NCI-H1417 (cell line): ENCODE results near the gene REEP5.
A peak's percentile ranks its signal among the peaks of the same experiment; 100 is the strongest.
"Not testable (repeated sequence)": the region's sequence is repeated elsewhere in the genome, so short reads cannot be mapped to it uniquely, and the experiment has no call there.

Experiments used
- DNase-seq, 3 experiments: peaks; one replicate each; lab custom pipeline; 2025; lab: John Stamatoyannopoulos, UW

REEP5 gene

GRCh38 chr5:112885001-112885400 lies 37.0 kb downstream of the REEP5 start:
- DNase-seq = no peak

DNA sequence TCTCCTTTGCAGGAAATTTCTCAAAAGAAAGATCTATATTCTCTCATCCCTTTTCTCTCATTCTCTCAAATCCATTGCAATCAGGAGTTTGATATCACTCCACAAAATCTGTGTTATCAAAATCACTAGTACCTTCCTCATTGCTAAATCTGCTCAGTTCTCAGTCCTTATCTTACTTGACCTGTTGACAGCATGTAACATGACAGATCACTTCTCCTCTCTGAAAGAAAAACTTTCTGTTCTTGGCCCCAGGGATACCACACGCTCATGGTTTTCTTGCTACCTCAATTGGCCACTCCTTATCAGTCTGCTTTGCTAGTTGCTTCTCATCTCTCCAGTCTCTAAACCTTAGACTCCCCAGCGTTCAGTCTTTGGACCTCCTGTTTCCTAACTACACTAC lies 38.8 kb downstream of the REEP5 start:
- no peak for DNase-seq

GRCh38 chr5:112880219-112880964 lies 41.6 kb downstream of the REEP5 start:
- no peak for DNase-seq

DNA sequence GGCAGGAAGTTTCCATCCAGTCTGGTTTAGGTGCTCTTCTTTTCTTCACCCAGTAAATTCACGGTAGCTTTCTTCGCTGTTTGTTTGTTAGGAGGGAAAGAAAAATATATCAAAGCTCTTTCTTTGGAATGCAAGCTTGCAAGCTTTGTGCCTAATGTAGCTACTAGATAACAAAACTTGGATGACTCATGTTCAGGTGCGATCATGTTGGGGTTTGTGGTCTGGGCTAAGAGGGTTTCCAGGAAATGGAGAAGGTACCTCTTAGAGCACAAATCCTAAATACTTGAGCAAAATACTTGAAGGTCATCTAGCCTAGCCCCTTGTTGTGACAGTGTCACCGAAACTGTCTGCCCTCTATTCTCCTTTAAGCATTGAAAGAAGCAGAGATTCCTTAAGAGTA lies 43.3 kb downstream of the REEP5 start:
- no peak for DNase-seq

DNA sequence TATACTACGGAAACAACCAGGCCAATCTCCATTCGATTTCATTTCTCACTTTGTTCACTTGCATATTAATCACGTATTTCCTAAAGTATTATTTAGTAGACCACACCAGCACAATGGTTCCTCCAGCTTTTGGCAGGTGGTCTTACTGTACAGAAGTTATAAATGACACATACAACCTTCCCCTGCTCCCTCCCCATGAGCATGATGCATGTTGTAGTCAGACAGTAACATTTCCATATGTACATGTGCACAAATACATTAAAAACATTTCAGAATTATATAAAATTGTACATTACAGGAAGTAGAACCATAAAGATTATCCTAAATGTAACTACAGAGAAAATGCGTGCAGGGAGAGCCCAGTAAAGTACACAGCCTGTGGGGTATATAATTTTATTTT lies 43.9 kb downstream of the REEP5 start:
- no peak for DNase-seq

GRCh38 chr5:112876362-112876761 lies 45.7 kb downstream of the REEP5 start:
- DNase-seq = no peak

DNA sequence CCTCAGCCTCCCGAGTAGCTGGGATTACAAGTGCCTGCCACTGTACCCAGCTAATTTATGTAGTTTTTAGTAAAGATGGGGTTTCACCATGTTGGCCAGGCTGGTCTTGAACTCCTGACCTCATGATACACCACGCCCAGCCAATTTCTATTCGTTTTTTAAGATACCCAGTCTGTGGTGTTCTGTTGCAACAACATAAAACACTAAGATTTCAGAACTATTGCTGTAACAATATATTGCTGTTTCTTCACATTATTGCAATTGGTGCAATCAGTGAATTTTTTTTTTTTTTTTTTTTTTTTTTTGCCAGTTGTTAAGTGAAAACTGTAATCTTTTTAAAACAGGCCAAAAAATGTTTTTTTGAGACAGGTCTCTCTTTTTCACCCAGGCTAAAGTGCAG lies 51.1 kb downstream of the REEP5 start:
- no peak for DNase-seq

DNA sequence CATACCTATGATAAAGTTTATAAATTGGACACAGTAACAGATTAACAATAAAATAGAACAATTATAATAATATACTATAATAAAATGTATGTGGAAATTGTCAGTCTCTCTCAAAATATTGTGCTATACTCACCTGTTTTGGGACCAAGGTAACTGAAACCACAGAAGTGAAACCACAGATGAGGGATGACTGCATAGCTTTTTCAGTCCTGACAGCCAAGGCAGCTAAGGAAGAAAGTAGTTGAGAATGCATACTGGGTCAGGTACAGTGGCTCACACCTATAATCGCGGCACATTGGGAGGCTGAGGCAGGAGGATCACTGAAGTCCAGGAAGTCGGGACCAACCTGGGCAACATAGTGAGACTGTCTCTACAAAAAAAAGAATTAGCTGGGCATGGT lies 52.1 kb downstream of the REEP5 start:
- no peak for DNase-seq

- no peak for DNase-seq
Measured at GRCh38 chr5:112867411-112867810, 54.6 kb downstream of the REEP5 start.

DNA sequence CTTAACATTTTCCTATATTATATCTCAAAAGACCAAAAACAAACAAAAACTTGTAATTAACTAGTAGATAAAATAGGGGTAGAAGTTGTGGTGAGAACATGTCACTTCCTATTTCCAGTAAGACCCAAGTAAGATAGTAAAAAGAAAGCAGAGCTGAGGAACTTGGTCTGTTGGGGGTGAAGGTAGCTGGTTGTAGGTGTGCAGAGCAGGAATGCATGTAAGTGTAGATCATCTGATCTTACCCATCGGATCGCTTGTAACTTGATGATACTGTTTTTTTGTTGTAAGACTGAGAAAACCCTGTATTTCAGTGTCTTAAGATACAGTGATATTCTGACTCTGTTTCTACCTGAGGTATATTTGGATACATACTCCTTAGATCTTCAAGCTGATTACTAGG lies 55.3 kb downstream of the REEP5 start:
- no peak for DNase-seq

DNA sequence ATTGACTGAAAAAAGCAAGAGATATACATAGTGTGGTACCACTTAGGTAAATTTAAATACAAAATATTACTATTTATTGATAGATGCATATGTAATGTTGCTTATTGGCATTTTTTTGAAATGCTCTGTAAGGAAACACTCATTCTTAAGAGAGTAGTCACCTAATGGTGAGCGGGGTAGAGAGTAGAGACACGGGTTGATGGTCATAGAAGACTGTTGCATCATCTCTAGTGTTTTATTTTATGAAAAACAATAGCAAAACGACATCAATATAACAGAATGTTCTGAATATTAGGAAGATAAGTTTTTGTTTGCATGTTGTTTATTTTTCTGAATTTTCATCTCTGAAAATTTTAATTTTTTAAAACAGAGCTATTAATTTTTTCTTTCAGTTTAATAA lies 56.9 kb downstream of the REEP5 start:
- no peak for DNase-seq

DNA sequence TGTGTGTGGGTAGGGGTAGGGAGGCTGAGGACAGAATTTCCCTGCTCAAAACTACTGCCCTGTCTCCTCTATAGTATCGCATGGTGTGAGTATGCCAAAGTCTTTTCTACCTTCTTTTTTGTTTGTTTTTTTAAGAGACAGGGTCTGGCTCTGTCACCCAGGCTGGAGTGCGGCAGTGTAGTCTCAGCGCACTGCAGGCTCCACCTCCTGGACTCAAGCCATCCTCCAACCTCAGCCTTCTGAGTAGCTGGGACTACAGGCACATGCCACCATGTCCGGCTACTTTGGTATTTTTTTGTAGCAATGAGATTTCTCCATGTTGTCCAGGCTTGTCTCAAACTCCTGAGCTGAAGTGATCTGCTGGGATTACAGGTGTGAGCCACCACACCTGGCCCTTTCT lies 58.5 kb downstream of the REEP5 start:
- DNase-seq = no peak

DNA sequence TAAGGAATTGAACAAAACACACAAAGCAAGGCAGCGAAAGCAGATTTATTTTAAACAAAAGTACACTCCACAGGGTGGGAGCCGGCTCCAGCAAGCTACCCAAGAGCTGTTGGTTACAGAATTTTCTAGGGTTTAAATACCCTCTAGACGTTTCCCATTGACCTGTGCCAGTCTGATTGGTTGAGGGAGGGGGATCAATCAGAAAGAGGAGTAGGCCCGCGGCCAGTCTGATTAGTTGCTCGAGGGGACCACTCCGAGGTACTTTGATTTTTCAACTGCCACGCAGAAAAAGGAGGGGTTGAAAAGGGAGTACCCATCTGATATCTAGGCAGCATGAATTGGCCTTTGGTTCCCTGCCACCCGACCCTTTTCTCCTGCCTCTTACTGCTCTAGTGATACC lies 59.9 kb downstream of the REEP5 start:
- peak in 2 of 3 experiments; percentile 1 to 27 for DNase-seq

DNA sequence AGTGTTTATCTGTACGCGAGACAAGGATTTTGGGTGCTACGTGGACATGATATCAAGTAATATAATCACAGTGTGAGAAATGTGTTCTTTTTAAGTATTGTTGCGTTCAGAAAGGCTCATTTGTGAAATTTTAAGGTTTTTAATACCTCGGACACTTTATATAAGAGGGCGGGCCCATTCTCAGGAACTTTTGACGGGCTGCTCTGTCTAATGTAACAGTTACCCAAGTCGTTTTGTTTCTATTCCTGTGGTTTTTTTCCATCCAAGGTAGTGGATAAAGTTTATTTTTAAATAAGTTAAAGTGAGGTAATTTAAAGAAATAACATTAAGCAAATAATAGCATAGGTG lies 60.4 kb downstream of the REEP5 start:
- DNase-seq = no peak

DNA sequence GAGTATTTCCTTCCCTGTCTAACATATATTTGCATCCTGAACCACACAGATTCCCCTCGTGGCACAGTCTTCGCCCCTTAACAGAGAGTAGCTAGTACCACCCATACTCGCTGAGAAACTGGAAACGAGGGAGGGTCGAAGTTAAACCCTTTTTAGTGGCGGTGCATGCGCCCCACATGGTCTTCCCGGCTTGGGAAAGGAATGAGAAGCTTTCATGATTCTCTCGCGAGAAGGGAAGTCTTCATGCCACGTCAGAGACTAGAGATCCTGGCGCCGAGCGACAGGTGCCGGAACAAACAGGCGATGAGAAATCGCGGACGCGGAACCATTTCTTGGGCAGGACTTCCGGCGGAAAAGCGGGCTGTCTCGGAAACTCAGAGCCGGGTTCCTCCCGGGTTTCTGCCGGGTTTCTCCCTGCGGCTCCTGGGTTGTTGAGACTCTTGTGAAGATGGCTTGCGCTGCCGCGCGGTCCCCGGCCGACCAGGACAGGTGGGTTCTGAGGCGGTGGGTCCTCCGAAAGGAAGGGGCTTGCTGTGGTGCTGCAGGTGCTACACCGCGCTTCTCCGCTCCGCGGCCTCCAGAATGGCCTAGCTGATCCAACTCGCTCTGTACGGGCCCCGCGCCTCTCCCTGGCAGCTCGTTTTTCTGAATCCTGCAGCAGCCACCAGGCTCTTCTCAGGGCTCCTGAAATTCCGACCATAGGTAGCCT lies 60.9 kb downstream of the REEP5 start, which contains the start of gene SRP19:
Gene SRP19 (plus strand): TSS at position 359 of the 709 bp plus-strand sequence. CDS start 90 bp downstream, at position 449.
- peak; percentile 89 to 95 (median 95) for DNase-seq

DNA sequence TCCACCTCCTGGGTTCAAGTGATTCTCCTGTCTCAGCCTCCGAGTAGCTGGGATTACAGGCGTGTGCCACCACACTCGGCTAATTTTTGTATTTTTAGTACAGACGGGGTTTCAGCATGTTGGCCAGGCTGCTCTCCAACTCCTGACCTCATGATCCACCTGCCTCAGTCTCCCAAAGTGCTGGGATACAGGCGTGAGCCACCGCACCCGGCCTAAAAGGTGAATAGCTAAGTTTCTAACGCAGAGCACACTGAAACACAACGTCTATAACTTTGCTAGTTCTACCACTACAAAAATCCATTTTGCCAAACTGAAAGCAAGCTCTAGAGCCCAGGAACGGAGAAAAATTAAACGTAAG lies 61.5 kb downstream of the REEP5 start:
- not testable (repeated sequence) for DNase-seq

DNA sequence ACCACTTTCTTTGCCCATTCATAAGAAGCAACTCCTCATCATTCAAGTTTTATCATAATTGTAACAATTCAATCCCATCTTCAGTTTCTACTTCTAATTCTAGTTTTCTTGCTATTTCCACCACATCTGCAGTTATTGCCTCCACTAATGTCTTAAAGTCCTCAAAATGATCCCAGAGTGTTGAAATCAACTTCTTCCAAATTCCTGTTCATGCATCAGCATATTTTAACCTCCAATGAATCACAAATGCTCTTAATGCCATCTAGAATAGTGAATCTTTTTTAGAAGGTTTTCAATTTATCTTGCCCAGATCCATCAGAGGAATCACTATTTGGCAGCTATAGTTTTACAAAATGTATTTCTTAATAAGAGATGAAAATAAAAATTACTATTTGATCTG lies 64.2 kb downstream of the REEP5 start:
- DNase-seq = no peak

DNA sequence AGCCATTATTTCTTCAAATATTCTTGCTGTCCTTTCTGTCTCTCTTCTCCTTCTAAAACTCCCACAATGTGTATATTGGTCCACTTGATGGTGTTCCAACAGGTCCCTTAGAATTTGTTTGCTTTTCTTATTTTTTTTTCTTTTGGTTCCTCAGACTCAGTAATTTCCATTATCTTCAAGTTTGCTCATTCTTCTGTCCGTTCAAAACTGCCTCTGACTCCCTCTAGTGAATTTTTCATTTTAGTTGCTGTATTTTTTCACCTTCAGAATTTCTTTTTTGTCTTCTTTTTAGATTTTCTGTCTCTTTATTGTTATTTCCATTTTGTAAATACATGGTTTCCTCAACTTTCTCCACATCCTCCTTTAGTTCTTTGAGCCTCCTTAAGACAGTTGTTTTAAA lies 67.4 kb downstream of the REEP5 start:
- DNase-seq = no peak

GRCh38 chr5:112849912-112850311 lies 72.1 kb downstream of the REEP5 start:
- DNase-seq = no peak

- peak; percentile 22 to 68 (median 63) for DNase-seq
Measured at GRCh38 chr5:112848116-112848811, 73.8 kb downstream of the REEP5 start.

DNA sequence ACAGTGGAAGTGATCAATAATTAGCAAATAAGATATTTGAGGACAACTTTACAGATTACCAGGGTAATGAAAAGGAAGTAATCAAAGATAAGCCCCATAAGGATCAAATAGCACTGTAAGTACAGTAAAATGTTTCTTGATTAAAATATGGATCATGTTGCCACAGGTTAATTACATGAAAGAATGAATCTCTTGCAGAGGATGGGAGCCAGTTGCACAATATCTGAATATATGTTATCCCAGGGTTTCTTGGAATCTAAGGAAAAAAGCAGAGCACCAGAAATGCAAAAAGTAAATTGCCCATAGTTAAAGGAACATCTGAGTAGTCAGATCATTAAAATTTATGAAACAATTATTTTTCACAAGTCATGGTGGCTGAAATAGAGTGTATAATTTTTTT lies 74.7 kb downstream of the REEP5 start:
- DNase-seq = no peak

DNA sequence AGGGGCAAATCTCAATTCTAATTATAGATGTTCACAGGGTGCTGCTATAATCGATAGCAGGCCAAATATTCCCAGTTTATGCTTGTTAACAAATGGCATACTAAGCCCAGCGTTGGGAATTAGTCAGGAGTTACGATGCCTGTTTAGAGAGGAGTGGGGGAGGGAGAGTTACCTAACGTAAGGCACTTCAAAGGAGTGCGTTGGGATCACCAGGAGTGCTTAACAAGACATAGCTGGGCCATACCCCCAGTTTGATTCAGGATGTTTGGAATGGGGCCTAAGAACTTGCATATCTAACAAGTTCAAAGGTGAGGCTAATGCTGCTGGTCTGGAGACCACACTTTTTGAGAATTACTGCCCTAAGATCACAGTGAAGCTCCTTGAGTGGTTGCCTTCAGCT lies 75.5 kb downstream of the REEP5 start:
- DNase-seq = no peak

- no peak for DNase-seq
Measured at GRCh38 chr5:112844489-112844888, 77.5 kb downstream of the REEP5 start.
